IPS DF 6.9 (cell line): Measurements from ENCODE around the gene ATP6AP1.

Source experiments
- DNase-seq: peaks from one replicate; pipeline ENCODE4 v3.0.0-alpha.2; 2013; ENCODE audit warnings: low read depth, low spot score
- H3K27ac ChIP-seq: one replicate; pipeline ENCODE4 v1.5.1; 2013; ENCODE audit warnings: low read length, control low read depth
- H3K27me3 ChIP-seq: 2 replicates; pipeline ENCODE4 v1.6.1; 2013; ENCODE audit warnings: mild to moderate bottlenecking, low read length; ENCODE audit not compliant: control insufficient read depth, insufficient read depth
- H3K36me3 ChIP-seq: 2 replicates; pipeline ENCODE4 v1.6.1; 2013; ENCODE audit warnings: low read length; ENCODE audit not compliant: control insufficient read depth, insufficient read depth
- H3K4me1 ChIP-seq: 2 replicates; pipeline ENCODE4 v1.6.1; 2013; ENCODE audit warnings: low read length; ENCODE audit not compliant: control insufficient read depth, insufficient read depth
- H3K4me3 ChIP-seq: 2 replicates; pipeline ENCODE4 v1.5.1; 2013; ENCODE audit warnings: mild to moderate bottlenecking, low read length
- H3K9me3 ChIP-seq: 2 replicates; pipeline ENCODE4 v1.6.1; 2013; ENCODE audit warnings: low read length, inconsistent platforms; ENCODE audit not compliant: control insufficient read depth, insufficient read depth
- WGBS: extraction: QIAGEN DNeasy Blood & Tissue Kit; methylation state at CpG from one replicate; pipeline ENCODE4 v1.1.7; 2013; ENCODE audit warnings: mixed read lengths, missing lambda C conversion rate; ENCODE audit not compliant: insufficient read length, insufficient coverage; 5-methylcytosine and 5-hydroxymethylcytosine counted together

ATP6AP1 gene

GRCh38 chrX:154437971-154438893, 9.8 kb downstream of the ATP6AP1 start:
- Histone ChIP-seq H3K27ac (no peak overlapping the region), H3K27me3 (no peaks in the 10 kb centered on the region), H3K9me3 (no peaks in the 10 kb centered on the region), H3K4me1 (no peaks in the 10 kb centered on the region), H3K4me3 (peak overlapping the region; percentile 97; the same call in 1 of the 2 replicates), H3K36me3 (peaks cover 26% of the 10 kb centered on the region)
- no peak for DNase-seq
- no CpG with 5 or more reads among the region's 28 CpGs for WGBS

GRCh38 chrX:154439841-154440240, 11.4 kb downstream of the ATP6AP1 start:
- no peaks in the 10 kb centered on the region for H3K9me3 ChIP-seq
- peaks cover 2% of the 10 kb centered on the region; the same call in 1 of the 2 replicates for H3K4me1 ChIP-seq
- no peaks in the 10 kb centered on the region for H3K27me3 ChIP-seq
- no peak overlapping the region for H3K4me3 ChIP-seq
- no peak overlapping the region for H3K27ac ChIP-seq
- no peak for DNase-seq
- peaks cover 20% of the 10 kb centered on the region for H3K36me3 ChIP-seq
- WGBS = no CpG with 5 or more reads among the region's 18 CpGs

GRCh38 chrX:154440623-154441357, 12.3 kb downstream of the ATP6AP1 start:
- H3K4me3 ChIP-seq = no peak overlapping the region
- WGBS = no CpG with 5 or more reads among the region's 17 CpGs
- no peak for DNase-seq
- H3K9me3 ChIP-seq = no peaks in the 10 kb centered on the region
- no peak overlapping the region for H3K27ac ChIP-seq
- H3K27me3 ChIP-seq = no peaks in the 10 kb centered on the region
- peaks cover 2% of the 10 kb centered on the region; the same call in 1 of the 2 replicates for H3K4me1 ChIP-seq
- H3K36me3 ChIP-seq = peaks cover 17% of the 10 kb centered on the region

- WGBS = no CpG with 5 or more reads among the region's 11 CpGs
- Histone ChIP-seq H3K36me3 (peaks cover 17% of the 10 kb centered on the region), H3K27me3 (no peaks in the 10 kb centered on the region), H3K9me3 (no peaks in the 10 kb centered on the region), H3K4me1 (peaks cover 2% of the 10 kb centered on the region; the same call in 1 of the 2 replicates), H3K4me3 (no peak overlapping the region), H3K27ac (no peak overlapping the region)
- DNase-seq = no peak
Measured at GRCh38 chrX:154441564-154441963, 13.1 kb downstream of the ATP6AP1 start.

GRCh38 chrX:154441984-154442707, 13.7 kb downstream of the ATP6AP1 start:
- Histone ChIP-seq H3K9me3 (no peaks in the 10 kb centered on the region), H3K27ac (no peak overlapping the region), H3K4me3 (no peak overlapping the region), H3K36me3 (peaks cover 20% of the 10 kb centered on the region), H3K4me1 (peaks cover 2% of the 10 kb centered on the region; the same call in 1 of the 2 replicates), H3K27me3 (no peaks in the 10 kb centered on the region)
- no CpG with 5 or more reads among the region's 21 CpGs for WGBS
- DNase-seq = no peak

GRCh38 chrX:154443479-154443910, 15.0 kb downstream of the ATP6AP1 start:
- Histone ChIP-seq H3K36me3 (peaks cover 21% of the 10 kb centered on the region), H3K27ac (no peak overlapping the region), H3K9me3 (no peaks in the 10 kb centered on the region), H3K4me3 (peak overlapping the region; percentile 55; the same call in 1 of the 2 replicates), H3K27me3 (no peaks in the 10 kb centered on the region), H3K4me1 (peaks cover 2% of the 10 kb centered on the region; the same call in 1 of the 2 replicates)
- WGBS = no CpG with 5 or more reads among the region's 10 CpGs
- DNase-seq = no peak

GRCh38 chrX:154443992-154444754, 15.7 kb downstream of the ATP6AP1 start, which contains the start of gene FAM50A:
Gene FAM50A (plus strand): TSS chrX:154444141. CDS start chrX:154444236, 95 bp downstream.
- Histone ChIP-seq H3K27me3 (no peaks in the 10 kb centered on the region), H3K9me3 (no peaks in the 10 kb centered on the region), H3K4me1 (peaks cover 2% of the 10 kb centered on the region; the same call in 1 of the 2 replicates), H3K36me3 (peaks cover 28% of the 10 kb centered on the region), H3K27ac (no peak within 1 kb of the TSS), H3K4me3 (peak within 1 kb of the TSS; percentile 55; the same call in 1 of the 2 replicates)
- DNase-seq = no peak
- WGBS = no CpG with 5 or more reads among the region's 94 CpGs

GRCh38 chrX:154444755-154445246, 16.3 kb downstream of the ATP6AP1 start:
- Histone ChIP-seq H3K4me3 (peak overlapping the region; percentile 55; the same call in 1 of the 2 replicates), H3K27me3 (no peaks in the 10 kb centered on the region), H3K4me1 (peaks cover 2% of the 10 kb centered on the region; the same call in 1 of the 2 replicates), H3K9me3 (no peaks in the 10 kb centered on the region), H3K27ac (no peak overlapping the region), H3K36me3 (peaks cover 29% of the 10 kb centered on the region)
- no CpG with 5 or more reads among the region's 13 CpGs for WGBS
- no peak for DNase-seq

- H3K27me3 ChIP-seq = no peaks in the 10 kb centered on the region
- peaks cover 2% of the 10 kb centered on the region; the same call in 1 of the 2 replicates for H3K4me1 ChIP-seq
- H3K4me3 ChIP-seq = no peak overlapping the region
- whole genome bisulfite sequencing = no CpG with 5 or more reads among the region's 16 CpGs
- H3K36me3 ChIP-seq = peaks cover 29% of the 10 kb centered on the region
- H3K27ac ChIP-seq = no peak overlapping the region
- DNase-seq = no peak
- no peaks in the 10 kb centered on the region for H3K9me3 ChIP-seq
Measured at GRCh38 chrX:154445776-154446175, 17.3 kb downstream of the ATP6AP1 start.
